ENCODE results near the gene MAP1LC3A. TPM values are rescaled to one million over a fixed set of nuclear protein-coding genes. Genes with fewer than 3 reads are reported as not detected.
A peak's percentile ranks its signal among the peaks of the same experiment; 100 is the strongest.

The MAP1LC3A gene
- total RNA-seq (2021; ENCODE audit: unreplicated experiment), result not detected
- 0.09 TPM in 1 of 2 replicates, not detected in the other for polyA plus RNA-seq (2012)
- Bru-seq, nascent RNA, result percentile 21 among the genes with signal in this experiment
- BruChase-seq, experiment 1, labeled RNA remaining after a 6-hour chase, result percentile 33 among the genes with signal in this experiment
- BruChase-seq, experiment 2, labeled RNA remaining after a 2-hour chase, result percentile 19 among the genes with signal in this experiment
- long read RNA-seq, result 0 reads

DNA sequence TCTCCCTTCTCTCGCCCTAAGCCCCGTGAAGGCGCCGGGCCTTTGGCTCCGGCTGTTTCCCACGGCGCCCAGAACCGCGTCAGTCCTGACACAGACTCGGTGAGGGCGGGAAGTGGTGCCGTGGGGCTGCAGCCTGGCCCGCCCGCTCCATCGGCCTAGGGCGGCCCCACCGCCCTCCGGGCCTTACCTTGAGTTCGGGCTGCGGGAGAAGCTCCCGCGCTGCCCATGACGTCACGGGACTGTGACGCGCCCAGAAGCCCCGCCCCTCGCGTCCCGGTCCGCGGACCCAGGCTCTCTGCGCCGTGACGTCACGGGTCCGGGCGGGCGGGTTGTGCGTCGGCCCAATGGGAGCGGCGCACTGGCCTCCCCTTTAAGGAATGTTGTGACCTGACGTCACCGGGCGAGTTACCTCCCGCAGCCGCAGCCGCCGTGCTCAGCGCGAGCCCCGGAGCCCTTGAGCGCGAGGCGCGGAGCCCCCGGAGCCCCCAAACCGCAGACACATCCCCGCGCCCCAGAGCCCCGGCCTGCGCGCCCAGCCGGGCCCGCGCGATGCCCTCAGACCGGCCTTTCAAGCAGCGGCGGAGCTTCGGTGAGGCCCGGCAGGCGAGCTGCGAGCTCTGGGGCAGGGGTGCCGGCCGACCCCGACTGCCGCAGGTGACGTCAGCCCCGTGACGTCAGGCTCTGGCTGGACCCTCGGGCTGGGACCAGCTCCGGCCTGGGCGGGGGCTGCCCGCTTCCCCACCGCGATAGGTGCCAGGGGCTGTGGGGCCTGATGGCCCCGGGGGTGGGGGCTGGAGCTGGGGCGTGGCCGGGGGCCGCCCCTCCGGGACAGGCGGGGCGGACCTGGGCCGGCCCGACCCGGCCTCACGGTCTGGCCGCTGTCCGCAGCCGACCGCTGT is at the start of gene MAP1LC3A:
TSS of gene MAP1LC3A (plus strand) at position 399 of the 899 bp plus-strand sequence. CDS start at position 550, 151 bp downstream.
- Histone ChIP-seq H3K4me3 (replicated peaks in 1 of 2; ENCODE audit: low read depth in 1 of 2, low read length in 2 of 2) (no peak within 1 kb of the TSS), H3K9me3 (ENCODE audit: control insufficient read depth in 1 of 2, insufficient read depth in 1 of 2, low read depth in 1 of 2, low read length in 2 of 2) (no peaks in the 10 kb centered on the region), H3K4me1 (ENCODE audit: control insufficient read depth in 1 of 2, insufficient read depth in 2 of 2, low read length in 2 of 2) (peaks cover 0 to 4% of the 10 kb centered on the region in 2 experiments; a peak in 1 of 4 replicates), H3K79me2 (ENCODE audit: insufficient read depth, low read length) (no peaks in the 10 kb centered on the region), H3K9me2 (ENCODE audit: insufficient read depth) (no peaks in the 10 kb centered on the region), H3K9ac (ENCODE audit: low read length) (no peak within 1 kb of the TSS), H3K4me2 (ENCODE audit: low read length) (no peak within 1 kb of the TSS), H3K36me3 (ENCODE audit: control insufficient read depth in 1 of 2, insufficient read depth in 2 of 2, low read length in 2 of 2) (no peaks in the 10 kb centered on the region), H3K27me3 (ENCODE audit: insufficient read depth, low read length) (no peaks in the 10 kb centered on the region), H4K20me1 (ENCODE audit: insufficient read depth) (no peaks in the 10 kb centered on the region), H3K27ac (ENCODE audit: low read depth, low read length) (no peak within 1 kb of the TSS), H2AFZ (ENCODE audit: low read depth, low read length, poor library complexity, severe bottlenecking) (no peak within 1 kb of the TSS)
- CTCF ChIA-PET, result no interaction called here
- BruUV-seq (replicated peaks), result no TSS peak
- RAD21 ChIA-PET (ENCODE audit: low non-redundant PET in 1 of 2, low total read pairs in 2 of 2, uncharacterized antibody in 2 of 2, unreplicated experiment in 2 of 2), result no interaction called here
- TF ChIP-seq, protein P1, sequence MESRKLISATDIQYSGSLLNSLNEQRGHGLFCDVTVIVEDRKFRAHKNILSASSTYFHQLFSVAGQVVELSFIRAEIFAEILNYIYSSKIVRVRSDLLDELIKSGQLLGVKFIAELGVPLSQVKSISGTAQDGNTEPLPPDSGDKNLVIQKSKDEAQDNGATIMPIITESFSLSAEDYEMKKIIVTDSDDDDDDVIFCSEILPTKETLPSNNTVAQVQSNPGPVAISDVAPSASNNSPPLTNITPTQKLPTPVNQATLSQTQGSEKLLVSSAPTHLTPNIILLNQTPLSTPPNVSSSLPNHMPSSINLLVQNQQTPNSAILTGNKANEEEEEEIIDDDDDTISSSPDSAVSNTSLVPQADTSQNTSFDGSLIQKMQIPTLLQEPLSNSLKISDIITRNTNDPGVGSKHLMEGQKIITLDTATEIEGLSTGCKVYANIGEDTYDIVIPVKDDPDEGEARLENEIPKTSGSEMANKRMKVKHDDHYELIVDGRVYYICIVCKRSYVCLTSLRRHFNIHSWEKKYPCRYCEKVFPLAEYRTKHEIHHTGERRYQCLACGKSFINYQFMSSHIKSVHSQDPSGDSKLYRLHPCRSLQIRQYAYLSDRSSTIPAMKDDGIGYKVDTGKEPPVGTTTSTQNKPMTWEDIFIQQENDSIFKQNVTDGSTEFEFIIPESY (IDR thresholded peaks at IDR 0.05; ENCODE audit: extremely low read depth, insufficient replicate concordance, low read length), result no peak
- no peak for TF ChIP-seq FOSL1 (IDR thresholded peaks at IDR 0.05; ENCODE audit: low read depth)
- no peak for TF ChIP-seq EZH2 (IDR thresholded peaks at IDR 0.05)
- TF ChIP-seq, protein P2, sequence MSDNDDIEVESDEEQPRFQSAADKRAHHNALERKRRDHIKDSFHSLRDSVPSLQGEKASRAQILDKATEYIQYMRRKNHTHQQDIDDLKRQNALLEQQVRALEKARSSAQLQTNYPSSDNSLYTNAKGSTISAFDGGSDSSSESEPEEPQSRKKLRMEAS (IDR thresholded peaks at IDR 0.05), result no peak
- no peak for TF ChIP-seq ELF1 (IDR thresholded peaks at IDR 0.05; ENCODE audit: borderline replicate concordance, low read depth)
- TF ChIP-seq CEBPB (IDR thresholded peaks at IDR 0.05; ENCODE audit: low read depth), result no peak
- no peak for TF ChIP-seq TCF7L2 (IDR thresholded peaks at IDR 0.05; ENCODE audit: borderline replicate concordance, extremely low read depth, insufficient read depth, insufficient read length)
- DNase-seq (ENCODE audit: low read depth, low spot score) (no peak), ATAC-seq (no peak)
- intact Hi-C loops (cut with micrococcal nuclease), result no loop called here
- POLR2A ChIA-PET, result no interaction called here
